ENCODE results near the gene SPDEF.

GRCh38 chr6:34555328-34555727, 801 bp downstream of the SPDEF start:
- no peak for TF ChIP-seq CTCF (IDR thresholded peaks at IDR 0.05)
- no peak for TF ChIP-seq EZH2 (IDR thresholded peaks at IDR 0.05; ENCODE audit: borderline replicate concordance, insufficient read depth, low read depth, low read length, poor library complexity, severe bottlenecking)

All from B cell (primary cell).